Caco-2 (cell line): ENCODE results near the gene RXRA. TPM values are rescaled to one million over a fixed set of nuclear protein-coding genes. Genes with fewer than 3 reads are reported as not detected.

Source experiments
- BruUV-seq: library from RNA; stranded (reverse); fragments of 400-500 nt; replicated peaks from 2 replicates; lab custom pipeline; 2021; lab: Mats Ljungman, UMichigan
- CTCF ChIA-PET: fragments of 300-600 bp; sonication (Branson Sonifier 250); formaldehyde crosslinking; loops from one replicate; lab custom pipeline; 2022; ENCODE audit warnings: antibody characterized with exemption; lab: Charles Lee
- POLR2A ChIA-PET: fragments of 300-600 bp; sonication (Branson Sonifier 250); formaldehyde crosslinking; loops from one replicate; lab custom pipeline; 2022; ENCODE audit warnings: antibody characterized with exemption; lab: Charles Lee
- DNase-seq, 2 experiments: peaks; one replicate each; pipeline versions ENCODE4 v3.0.0 to v3.0.0-alpha.2; 2020 to 2022
- H3K27me3 ChIP-seq: replicated peaks from 2 replicates; pipeline ENCODE4 v1.6.0; 2011; ENCODE audit warnings: low read length; ENCODE audit not compliant: control insufficient read depth, insufficient read depth
- H3K36me3 ChIP-seq: 2 replicates; pipeline ENCODE4 v1.5.1; 2011; ENCODE audit warnings: low read length; ENCODE audit not compliant: control insufficient read depth, insufficient read depth
- H3K4me1 ChIP-seq: fragments of 250-450 bp; sonication (Bioruptor Pico); 2 replicates; pipeline ENCODE4 v1.5.1; 2020; ENCODE audit warnings: mild to moderate bottlenecking
- H3K4me3 ChIP-seq: 2 replicates; pipeline ENCODE4 v1.5.1; 2011; ENCODE audit warnings: low read depth, mild to moderate bottlenecking, control low read depth, low read length
- H3K9me3 ChIP-seq: fragments of 250-450 bp; sonication (Bioruptor Pico); 2 replicates; pipeline ENCODE4 v1.5.1; 2020; ENCODE audit warnings: mild to moderate bottlenecking, moderate library complexity
- H3K27ac Mint-ChIP-seq: one replicate; pipeline ENCODE4 v1.8.0; 2022; ENCODE audit warnings: mixed read lengths; ENCODE audit not compliant: unreplicated experiment
- H3K27me3 Mint-ChIP-seq: one replicate; pipeline ENCODE4 v1.8.0; 2022; ENCODE audit warnings: mixed read lengths; ENCODE audit not compliant: insufficient read depth, unreplicated experiment
- H3K36me3 Mint-ChIP-seq: one replicate; pipeline ENCODE4 v1.8.0; 2022; ENCODE audit warnings: mild to moderate bottlenecking, mixed read lengths; ENCODE audit not compliant: insufficient read depth, unreplicated experiment
- H3K4me1 Mint-ChIP-seq: one replicate; pipeline ENCODE4 v1.8.0; 2022; ENCODE audit warnings: low read depth, mixed read lengths; ENCODE audit not compliant: unreplicated experiment
- H3K4me3 Mint-ChIP-seq: one replicate; pipeline ENCODE4 v1.8.0; 2022; ENCODE audit warnings: mild to moderate bottlenecking, moderate library complexity, mixed read lengths; ENCODE audit not compliant: unreplicated experiment
- H3K9me3 Mint-ChIP-seq: one replicate; pipeline ENCODE4 v1.8.0; 2022; ENCODE audit warnings: mixed read lengths; ENCODE audit not compliant: unreplicated experiment
- CTCF ChIP-seq, 2 experiments: fragments of 200-600 bp in 1 of 2; IDR thresholded peaks; 1 replicate in 1 of 2; 2 replicates in 1 of 2; pipeline versions ENCODE4 v1.5.1 to v1.8.0; 2011 to 2022; ENCODE audit warnings: antibody characterized with exemption in 1 of 2, control low read depth in 1 of 2, inconsistent platforms in 1 of 2, low read depth in 1 of 2, low read length in 1 of 2, mild to moderate bottlenecking in 1 of 2, moderate library complexity in 1 of 2; ENCODE audit not compliant: insufficient read depth in 1 of 2, severe bottlenecking in 1 of 2, unreplicated experiment in 1 of 2
- intact Hi-C: fragments of 100-400 bp; cut with micrococcal nuclease; formaldehyde crosslinking; loops from one replicate; pipeline ENCODE4 v1.10.0; 2022; ENCODE audit not compliant: unreplicated experiment
- total RNA-seq: library from RNA; stranded (reverse); gene quantifications from 2 replicates; pipeline ENCODE4 v1.2.3, GENCODE V29; 2022

Gene RXRA
- total RNA-seq, 1 experiment from 2014 or later, result 69.1 TPM

GRCh38 chr9:134319306-134320125 is 6.7 kb upstream of the RXRA start:
- H3K4me3 Mint-ChIP-seq, result no peak overlapping the region
- BruUV-seq, result no TSS peak
- no peak for TF ChIP-seq CTCF (IDR thresholded peaks at IDR 0.05; ENCODE audit: insufficient read depth in 1 of 2, low read depth in 1 of 2, low read length in 1 of 2, severe bottlenecking in 1 of 2, unreplicated experiment in 1 of 2)
- no peaks in the 10 kb centered on the region for H3K9me3 ChIP-seq
- no peak overlapping the region for H3K4me3 ChIP-seq
- no peaks in the 10 kb centered on the region for H3K27me3 Mint-ChIP-seq
- intact Hi-C loops, result loop anchor here (5.0 kb wide), 1 partner anchor 42 kb away; no protein-coding TSS in a partner anchor
- POLR2A ChIA-PET, result no interaction called here
- no peaks in the 10 kb centered on the region for H3K27me3 ChIP-seq
- no peaks in the 10 kb centered on the region for H3K9me3 Mint-ChIP-seq
- CTCF ChIA-PET, result no interaction called here
- H3K36me3 ChIP-seq, result no peaks in the 10 kb centered on the region
- DNase-seq, result no peak
- H3K27ac Mint-ChIP-seq, result no peak overlapping the region
- H3K4me1 ChIP-seq, result peaks cover 23% of the 10 kb centered on the region
- H3K36me3 Mint-ChIP-seq, result peaks cover 5% of the 10 kb centered on the region
- peaks cover 18% of the 10 kb centered on the region for H3K4me1 Mint-ChIP-seq

- H3K36me3 Mint-ChIP-seq, result peaks cover 11% of the 10 kb centered on the region
- no peak for TF ChIP-seq CTCF (IDR thresholded peaks at IDR 0.05; ENCODE audit: insufficient read depth in 1 of 2, low read depth in 1 of 2, low read length in 1 of 2, severe bottlenecking in 1 of 2, unreplicated experiment in 1 of 2)
- BruUV-seq, result no TSS peak
- peaks cover 30% of the 10 kb centered on the region for H3K4me1 ChIP-seq
- no peaks in the 10 kb centered on the region for H3K27me3 ChIP-seq
- H3K4me3 Mint-ChIP-seq, result peak overlapping the region; percentile 47
- POLR2A ChIA-PET, result interaction anchor here (0.6 kb wide), 1 partner anchor 45 kb away, joined by 4 read pairs; no protein-coding TSS in a partner anchor
- no peaks in the 10 kb centered on the region for H3K9me3 Mint-ChIP-seq
- intact Hi-C loops, result loop anchor here (5.0 kb wide), 1 partner anchor 43 kb away; no protein-coding TSS in a partner anchor
- no peaks in the 10 kb centered on the region for H3K9me3 ChIP-seq
- CTCF ChIA-PET, result no interaction called here
- no peaks in the 10 kb centered on the region for H3K27me3 Mint-ChIP-seq
- H3K36me3 ChIP-seq, result no peaks in the 10 kb centered on the region
- H3K4me1 Mint-ChIP-seq, result peaks cover 23% of the 10 kb centered on the region
- H3K4me3 ChIP-seq, result no peak overlapping the region
- no peak overlapping the region for H3K27ac Mint-ChIP-seq
- peak; percentile 52 to 69 for DNase-seq
These were observed 6.0 kb upstream of the RXRA start for GRCh38 chr9:134320126-134320867.

- CTCF ChIA-PET, result no interaction called here
These were observed 5.3 kb upstream of the RXRA start for GRCh38 chr9:134320868-134321471.

More at GRCh38 chr9:134320868-134321471, 5.3 kb upstream of the RXRA start:
- BruUV-seq, result no TSS peak
- no peaks in the 10 kb centered on the region for H3K9me3 ChIP-seq
- Mint-ChIP-seq H3K36me3 (peaks cover 13% of the 10 kb centered on the region), H3K4me3 (peak overlapping the region; percentile 47), H3K27ac (no peak overlapping the region), H3K9me3 (no peaks in the 10 kb centered on the region), H3K27me3 (no peaks in the 10 kb centered on the region), H3K4me1 (peaks cover 23% of the 10 kb centered on the region)
- POLR2A ChIA-PET, result interaction anchor here (0.6 kb wide), 1 partner anchor 44 kb away, joined by 4 read pairs; no protein-coding TSS in a partner anchor
- no peaks in the 10 kb centered on the region for H3K27me3 ChIP-seq
- intact Hi-C loops, result loop anchor here (5.0 kb wide), 1 partner anchor 44 kb away; no protein-coding TSS in a partner anchor
- no peaks in the 10 kb centered on the region for H3K36me3 ChIP-seq
- peaks cover 30% of the 10 kb centered on the region for H3K4me1 ChIP-seq
- TF ChIP-seq CTCF (IDR thresholded peaks at IDR 0.05; ENCODE audit: insufficient read depth in 1 of 2, low read depth in 1 of 2, low read length in 1 of 2, severe bottlenecking in 1 of 2, unreplicated experiment in 1 of 2), result no peak
- H3K4me3 ChIP-seq, result no peak overlapping the region
- DNase-seq, result peak in 1 of 2 experiments; percentile 44
